HepG2 (cell line): ENCODE data around the gene CD72. TPM values are rescaled to one million over a fixed set of nuclear protein-coding genes. Genes with fewer than 3 reads are reported as not detected.

Source experiments
- ATAC-seq: fragments of 200-7000 bp; cut with Tn5 transposase; 3 replicates; pipeline ENCODE4 v1.9.1; 2020; ENCODE audit warnings: mild to moderate bottlenecking, moderate library complexity
- BruUV-seq: library from RNA; stranded (reverse); fragments of 400-500 nt; replicated peaks from 2 replicates; lab custom pipeline; 2021; lab: Mats Ljungman, UMichigan
- CTCF ChIA-PET: fragments of 300-600 bp; formaldehyde crosslinking; extraction: SDS; loops from one replicate; lab custom pipeline; 2021; ENCODE audit warnings: low total read pairs, inconsistent platforms, low intra/inter-chr PET ratio; lab: Yijun Ruan, JAX
- POLR2A ChIA-PET: fragments of 350-600 bp; sonication (Branson Sonifier 250); formaldehyde crosslinking; loops from one replicate; lab custom pipeline; 2020; ENCODE audit warnings: antibody characterized with exemption, inconsistent platforms; lab: Yijun Ruan, JAX
- DNase-seq: peaks from one replicate; pipeline ENCODE4 v3.0.0-alpha.2; 2015; ENCODE audit warnings: low spot score
- FAIRE-seq: peaks from 3 replicates; lab custom pipeline; 2011; peaks lifted over from hg19 to GRCh38; lab: Jason Lieb, UNC
- H2AFZ ChIP-seq: one replicate; pipeline ENCODE4 v1.6.1; 2011; ENCODE audit warnings: low read length, inconsistent platforms
- H3K27ac ChIP-seq: fragments of 300-600 bp; 3 replicates; pipeline ENCODE4 v1.8.0; 2011; ENCODE audit warnings: mixed run types, mild to moderate bottlenecking, mixed read lengths, low read length, inconsistent platforms; ENCODE audit not compliant: insufficient read depth; ENCODE audit errors: extremely low read length
- H3K27me3 ChIP-seq, 2 experiments: fragments of 200-600 bp in 1 of 2; 2 replicates in 1 of 2; 3 replicates in 1 of 2; pipeline versions ENCODE4 v1.6.0 to v1.8.0; 2011; ENCODE audit warnings: low read length in 2 of 2, mild to moderate bottlenecking in 2 of 2, moderate library complexity in 2 of 2, inconsistent platforms in 1 of 2; ENCODE audit not compliant: insufficient read depth in 2 of 2, control insufficient read depth in 1 of 2
- H3K36me3 ChIP-seq, 2 experiments: fragments of 200-600 bp in 1 of 2; replicated peaks in 1 of 2; 2 replicates in 1 of 2; 3 replicates in 1 of 2; pipeline versions ENCODE4 v1.5.1 to v1.8.0; 2011; ENCODE audit warnings: low read length in 2 of 2, inconsistent platforms in 1 of 2; ENCODE audit not compliant: insufficient read depth in 2 of 2, control insufficient read depth in 1 of 2
- H3K4me1 ChIP-seq: 2 replicates; pipeline ENCODE4 v1.5.1; 2012; ENCODE audit warnings: low read length, inconsistent platforms; ENCODE audit not compliant: insufficient read depth
- H3K4me2 ChIP-seq: 2 replicates; pipeline ENCODE4 v1.6.0; 2011; ENCODE audit warnings: low read depth, low read length, inconsistent platforms
- H3K4me3 ChIP-seq, 3 experiments: fragments of 200-600 bp in 1 of 3; sonication (generic), shearing (Covaris generic) in 1 of 3; replicated peaks in 1 of 3; 2 replicates each; pipeline ENCODE4 v1.5.1; 2011 to 2016; ENCODE audit warnings: low read length in 3 of 3, inconsistent platforms in 2 of 3, low read depth in 2 of 3, mild to moderate bottlenecking in 2 of 3, control low read depth in 1 of 3, mixed read lengths in 1 of 3; ENCODE audit not compliant: insufficient read depth in 1 of 3
- H3K79me2 ChIP-seq: one replicate; pipeline ENCODE4 v1.6.1; 2011; ENCODE audit warnings: low read length, inconsistent platforms; ENCODE audit not compliant: insufficient read depth
- H3K9ac ChIP-seq: 2 replicates; pipeline ENCODE4 v1.6.0; 2011; ENCODE audit warnings: mild to moderate bottlenecking, low read depth, low read length, inconsistent platforms; ENCODE audit not compliant: insufficient read depth
- H3K9me3 ChIP-seq: 2 replicates; pipeline ENCODE4 v1.5.1; 2012; ENCODE audit warnings: mild to moderate bottlenecking, low read length
- H4K20me1 ChIP-seq: 2 replicates; pipeline ENCODE4 v1.6.0; 2011; ENCODE audit warnings: inconsistent platforms, mild to moderate bottlenecking, low read length, moderate library complexity; ENCODE audit not compliant: insufficient read depth
- ESRRA ChIP-seq: sonication (generic); formaldehyde crosslinking; IDR thresholded peaks from 2 replicates; pipeline ENCODE4 v1.5.1; 2020; ENCODE audit warnings: mild to moderate bottlenecking, low read depth, missing genetic modification reagents
- MLLT10 ChIP-seq: sonication (generic); formaldehyde crosslinking; IDR thresholded peaks from 2 replicates; pipeline ENCODE4 v1.4.0; 2020; ENCODE audit warnings: missing genetic modification reagents
- NFKB2 ChIP-seq: sonication (generic); formaldehyde crosslinking; IDR thresholded peaks from 2 replicates; pipeline ENCODE4 v1.4.0; 2020; ENCODE audit warnings: missing genetic modification reagents, borderline replicate concordance
- NR3C1 ChIP-seq: sonication (generic); formaldehyde crosslinking; IDR thresholded peaks from 2 replicates; pipeline ENCODE4 v1.4.0; 2020; ENCODE audit warnings: missing genetic modification reagents
- PRPF4 ChIP-seq: fragments of 200-400 bp; formaldehyde crosslinking; IDR thresholded peaks from 2 replicates; pipeline ENCODE4 v1.6.1; 2016; ENCODE audit warnings: low read length, low read depth; ENCODE audit not compliant: poor library complexity, severe bottlenecking
- SMARCE1 ChIP-seq: fragments of 450-650 bp; IDR thresholded peaks from 2 replicates; pipeline ENCODE4 v1.6.1; 2017; ENCODE audit warnings: borderline replicate concordance
- SNRNP70 ChIP-seq: fragments of 200-400 bp; formaldehyde crosslinking; IDR thresholded peaks from 2 replicates; pipeline ENCODE4 v1.6.1; 2017; ENCODE audit warnings: mild to moderate bottlenecking, low read depth, low read length, moderate library complexity
- TARDBP ChIP-seq: sonication (generic); formaldehyde crosslinking; IDR thresholded peaks from 2 replicates; pipeline ENCODE4 v1.8.0; 2022; ENCODE audit warnings: mild to moderate bottlenecking, missing genetic modification reagents
- THYN1 ChIP-seq: sonication (generic); formaldehyde crosslinking; IDR thresholded peaks from 2 replicates; pipeline ENCODE4 v1.8.1; 2023; ENCODE audit warnings: low read depth, mild to moderate bottlenecking, moderate library complexity, missing genetic modification reagents, borderline replicate concordance
- XBP1 ChIP-seq: sonication (generic); formaldehyde crosslinking; IDR thresholded peaks from 2 replicates; pipeline ENCODE4 v1.5.0; 2020; ENCODE audit warnings: missing genetic modification reagents
- ZFP82 ChIP-seq: sonication (generic); formaldehyde crosslinking; IDR thresholded peaks from 2 replicates; pipeline ENCODE4 v1.5.1; 2020; ENCODE audit warnings: mild to moderate bottlenecking, missing genetic modification reagents, borderline replicate concordance
- ZNF124 ChIP-seq: sonication (generic); formaldehyde crosslinking; IDR thresholded peaks from 2 replicates; pipeline ENCODE4 v1.4.0; 2020; ENCODE audit warnings: missing genetic modification reagents
- ZNF142 ChIP-seq: sonication (generic); formaldehyde crosslinking; IDR thresholded peaks from 2 replicates; pipeline ENCODE4 v1.4.0; 2020; ENCODE audit warnings: missing genetic modification reagents
- ZNF337 ChIP-seq: sonication (generic); formaldehyde crosslinking; IDR thresholded peaks from 2 replicates; pipeline ENCODE4 v1.5.1; 2020; ENCODE audit warnings: missing genetic modification reagents, low read depth, mild to moderate bottlenecking, borderline replicate concordance
- ZNF350 ChIP-seq: sonication (generic); formaldehyde crosslinking; IDR thresholded peaks from 2 replicates; pipeline ENCODE4 v1.4.0; 2020; ENCODE audit warnings: mild to moderate bottlenecking, low read depth, missing genetic modification reagents, borderline replicate concordance
- ZNF83 ChIP-seq: sonication (generic); formaldehyde crosslinking; IDR thresholded peaks from 2 replicates; pipeline ENCODE4 v1.4.0; 2020; ENCODE audit warnings: missing genetic modification reagents, mild to moderate bottlenecking, borderline replicate concordance
- WGBS: methylation state at CpG from one replicate; pipeline ENCODE4 v1.1.6; 2017; ENCODE audit warnings: low lambda C conversion rate; 5-methylcytosine and 5-hydroxymethylcytosine counted together
- in situ Hi-C: cut with HindIII; loops from 2 replicates; pipeline ENCODE4 v1.10.0; 2017; ENCODE audit warnings: low pct_unique_long_range_greater_than_20kb; ENCODE audit not compliant: extremely low pct_ligation_motif_present
- intact Hi-C: fragments of 100-400 bp; cut with micrococcal nuclease; formaldehyde crosslinking; loops from one replicate; pipeline ENCODE4 v1.10.0; 2022; ENCODE audit not compliant: unreplicated experiment
- polyA plus RNA-seq, 8 experiments: library from polyadenylated mRNA; depleted of rRNA in 3 of 8; stranded (reverse) in 7 of 8; unstranded in 1 of 8; fragments of >200 nt; fragmentation: Illumina TruSeq in 4 of 8; extraction: Trizol in 4 of 8; gene quantifications; 2 replicates each; pipeline versions ENCODE4 v1.2.1 to v1.2.3, GENCODE V29; 2011 to 2016; ENCODE audit warnings: low read depth in 4 of 8, missing spikeins in 1 of 8, mixed read lengths in 1 of 8; ENCODE audit not compliant: insufficient read depth in 1 of 8
- total RNA-seq, 5 experiments: library from RNA; depleted of rRNA; stranded (reverse); fragments of >200 nt; fragmentation: Illumina TruSeq; extraction: Trizol; gene quantifications; 2 replicates each; pipeline ENCODE4 v1.2.3, GENCODE V29; 2016; ENCODE audit warnings: low read depth in 1 of 5

The CD72 gene
- total and polyA plus RNA-seq, 2 of the 13 experiments (the other 11 are each of a cell fraction or from before 2014, with no cell fraction given) = 0.18 to 1.1 TPM

- TF ChIP-seq ZNF142 = peak; percentile 77; the same call in 1 of the 2 replicates
Observed at GRCh38 chr9:35604578-35605350, 13.4 kb downstream of the CD72 start, which contains the start of gene TESK1 (continued).

DNA sequence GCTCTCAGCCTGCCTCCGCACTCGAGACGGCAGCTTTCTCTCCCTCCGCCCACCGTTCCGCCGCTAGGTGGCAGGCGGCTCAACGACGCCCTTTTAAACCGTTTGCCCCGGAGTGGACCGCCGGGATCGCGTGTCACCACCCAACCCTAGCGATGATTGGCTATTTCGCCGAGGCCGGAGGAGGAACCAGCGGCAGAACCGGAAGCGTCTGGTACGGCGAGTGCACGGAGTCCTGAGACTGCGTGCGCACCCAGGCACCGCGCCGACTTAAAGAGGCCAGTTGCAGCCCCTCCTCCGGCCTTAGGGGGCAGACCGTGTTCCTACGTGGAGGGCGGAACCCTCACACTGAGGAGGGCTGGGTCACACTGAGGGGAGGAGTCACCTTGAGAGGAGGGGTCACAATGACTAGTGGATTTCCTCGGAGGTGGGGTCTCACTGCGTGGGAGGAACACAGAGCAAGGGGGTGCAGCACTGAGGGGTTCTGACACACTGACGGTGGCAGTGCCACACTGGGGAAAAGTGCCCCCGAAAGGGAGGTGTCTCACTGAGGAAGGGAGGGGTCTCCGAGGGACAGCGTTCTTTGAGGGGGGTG, 14.1 kb downstream of the CD72 start:
- intact Hi-C loops = loop anchor here (1.0 to 5.0 kb wide), 3 partner anchors 42 to 128 kb away; partner anchors contain the start of genes CREB3, RUSC2 and TLN1
- Histone ChIP-seq H3K4me1 (peaks cover 41% of the 10 kb centered on the region), H4K20me1 (no peaks in the 10 kb centered on the region; the same call in 1 of the 2 replicates), H3K79me2 (peaks cover 4% of the 10 kb centered on the region), H3K4me2 (peak overlapping the region; percentile 91), H3K9me3 (no peaks in the 10 kb centered on the region), H3K36me3 (peaks cover 2 to 10% of the 10 kb centered on the region in 2 experiments; a peak in 3 of 5 replicates), H2AFZ (peak overlapping the region; percentile 82), H3K4me3 (peak overlapping the region; percentile 75 to 92 (median 90)), H3K27me3 (no peaks in the 10 kb centered on the region; a peak in 2 of 5 replicates), H3K27ac (peak overlapping the region; percentile 81), H3K9ac (peak overlapping the region; percentile 79)
- DNase-seq (peak; percentile 98), ATAC-seq (peak; percentile 91), FAIRE-seq (peak; percentile 96)
- BruUV-seq = no TSS peak
- under 1% methylated on average over 27 of the region's 41 CpGs for WGBS
- CTCF ChIA-PET = interaction anchor here (1.2 kb wide), 1 partner anchor 43 kb away, joined by 4 read pairs; no protein-coding TSS in a partner anchor
- in situ Hi-C loops = no loop called here
- POLR2A ChIA-PET = interaction anchor here (0.8 to 1.6 kb wide), 7 partner anchors 53 to 532 kb away, joined by 3 to 5 read pairs (median 4); partner anchors contain the start of genes ARHGEF39, CCDC107, RMRP and RUSC2
- TF ChIP-seq TARDBP (CRISPR knock-in tag) (peak; percentile 97), XBP1 (no peak), ESRRA (CRISPR knock-in tag) (no peak; the same call in 1 of the 2 replicates), SMARCE1 (no peak), ZNF124 (CRISPR knock-in tag) (peak; percentile 69; the same call in 1 of the 2 replicates), MLLT10 (CRISPR knock-in tag) (no peak), PRPF4 (no peak), ZNF83 (CRISPR knock-in tag) (no peak), NR3C1 (CRISPR knock-in tag) (no peak), SNRNP70 (no peak), NFKB2 (CRISPR knock-in tag) (peak; percentile 44; the same call in 1 of the 2 replicates), ZFP82 (no peak), THYN1 (CRISPR knock-in tag) (no peak), ZNF337 (CRISPR knock-in tag) (no peak), ZNF350 (CRISPR knock-in tag) (peak; percentile 88; the same call in 1 of the 2 replicates)
